MM.1S (cell line): ENCODE measurements around the gene DIP2B.

ENCODE experiments used
- DNase-seq: peaks from one replicate; pipeline ENCODE4 v3.0.0-alpha.2; 2015
- H2AFZ ChIP-seq: fragments of 300-600 bp; sonication (generic); 2 replicates; pipeline ENCODE4 v1.6.0; 2016; ENCODE audit warnings: antibody characterized with exemption, low read length
- H3F3A ChIP-seq: fragments of 300-600 bp; sonication (generic); 2 replicates; pipeline ENCODE4 v1.6.1; 2016; ENCODE audit warnings: mild to moderate bottlenecking, antibody characterized with exemption, low read length, moderate library complexity, mixed read lengths; ENCODE audit not compliant: insufficient read depth
- H3K27ac ChIP-seq: fragments of 300-600 bp; sonication (generic); 2 replicates; pipeline ENCODE4 v1.5.1; 2016; ENCODE audit warnings: mild to moderate bottlenecking, low read length
- H3K27me3 ChIP-seq: fragments of 300-600 bp; sonication (generic); replicated peaks from 2 replicates; pipeline ENCODE4 v1.6.0; 2016; ENCODE audit warnings: low read length; ENCODE audit not compliant: insufficient read depth
- H3K36me3 ChIP-seq: fragments of 300-600 bp; sonication (generic); replicated peaks from 2 replicates; pipeline ENCODE4 v1.6.1; 2016; ENCODE audit warnings: mild to moderate bottlenecking, low read length, mixed read lengths; ENCODE audit not compliant: insufficient read depth
- H3K4me1 ChIP-seq: fragments of 300-600 bp; sonication (generic); 2 replicates; pipeline ENCODE4 v1.6.1; 2016; ENCODE audit warnings: low read length, mixed read lengths
- H3K4me2 ChIP-seq: fragments of 300-600 bp; sonication (generic); 2 replicates; pipeline ENCODE4 v1.6.0; 2016; ENCODE audit warnings: low read depth, low read length
- H3K4me3 ChIP-seq: fragments of 300-600 bp; sonication (generic); 2 replicates; pipeline ENCODE4 v1.5.1; 2016; ENCODE audit warnings: low read length, mixed read lengths
- H3K79me2 ChIP-seq: fragments of 300-600 bp; sonication (generic); 2 replicates; pipeline ENCODE4 v1.6.1; 2016; ENCODE audit warnings: mixed run types, low read length, mixed read lengths
- H3K9ac ChIP-seq: fragments of 300-600 bp; sonication (generic); 2 replicates; pipeline ENCODE4 v1.6.1; 2016; ENCODE audit warnings: low read length, mixed read lengths
- H3K9me2 ChIP-seq: fragments of 300-600 bp; sonication (generic); replicated peaks from 2 replicates; pipeline ENCODE4 v1.6.1; 2016; ENCODE audit warnings: mild to moderate bottlenecking, low read length, mixed read lengths; ENCODE audit not compliant: insufficient read depth
- H3K9me3 ChIP-seq: fragments of 300-600 bp; sonication (generic); replicated peaks from 2 replicates; pipeline ENCODE4 v1.6.1; 2016; ENCODE audit warnings: mild to moderate bottlenecking, low read length, mixed read lengths; ENCODE audit not compliant: insufficient read depth
- H4K20me1 ChIP-seq: fragments of 300-600 bp; sonication (generic); 2 replicates; pipeline ENCODE4 v1.6.1; 2016; ENCODE audit warnings: mild to moderate bottlenecking, low read length, moderate library complexity, mixed read lengths; ENCODE audit not compliant: insufficient read depth
- EZH2 ChIP-seq: fragments of 300-600 bp; sonication (generic); optimal IDR thresholded peaks from 2 replicates; pipeline ENCODE3; 2017; ENCODE audit warnings: low read depth, mild to moderate bottlenecking, antibody characterized with exemption, low read length, mixed read lengths
- EZH2phosphoT487 ChIP-seq: fragments of 300-600 bp; sonication (generic); IDR thresholded peaks from 2 replicates; pipeline ENCODE4 v1.6.1; 2018; ENCODE audit warnings: antibody characterized with exemption, low read length
- TF ChIP-seq, protein P1 (sequence below): fragments of 300-600 bp; sonication (generic); IDR thresholded peaks from 2 replicates; pipeline ENCODE4 v1.5.1; 2016; ENCODE audit warnings: antibody characterized with exemption, low read length, mixed read lengths

Gene DIP2B

GRCh38 chr12:50699154-50699553 lies 194.4 kb downstream of the DIP2B start:
- Histone ChIP-seq H3F3A (no peaks in the 10 kb centered on the region), H3K27me3 (no peaks in the 10 kb centered on the region), H3K79me2 (no peaks in the 10 kb centered on the region), H4K20me1 (no peaks in the 10 kb centered on the region), H3K9me3 (no peaks in the 10 kb centered on the region), H3K4me2 (no peak overlapping the region), H3K9me2 (no peaks in the 10 kb centered on the region), H3K4me3 (no peak overlapping the region), H2AFZ (no peak overlapping the region), H3K27ac (no peak overlapping the region), H3K36me3 (no peaks in the 10 kb centered on the region; the same call in 1 of the 2 replicates), H3K9ac (no peak overlapping the region), H3K4me1 (no peaks in the 10 kb centered on the region)
- DNase-seq = no peak
- no peak for TF ChIP-seq EZH2phosphoT487
- TF ChIP-seq EZH2 = no peak

GRCh38 chr12:50699940-50700339 lies 195.2 kb downstream of the DIP2B start:
- Histone ChIP-seq H3K9me2 (no peaks in the 10 kb centered on the region), H3K9me3 (no peaks in the 10 kb centered on the region), H3K4me3 (no peak overlapping the region), H3K36me3 (no peaks in the 10 kb centered on the region; the same call in 1 of the 2 replicates), H2AFZ (no peak overlapping the region), H3F3A (no peaks in the 10 kb centered on the region), H3K9ac (no peak overlapping the region), H3K27ac (no peak overlapping the region), H4K20me1 (no peaks in the 10 kb centered on the region), H3K27me3 (no peaks in the 10 kb centered on the region), H3K4me1 (no peaks in the 10 kb centered on the region), H3K4me2 (no peak overlapping the region), H3K79me2 (no peaks in the 10 kb centered on the region)
- DNase-seq = no peak
- no peak for TF ChIP-seq EZH2
- TF ChIP-seq EZH2phosphoT487 = no peak
- TF ChIP-seq, protein P1, sequence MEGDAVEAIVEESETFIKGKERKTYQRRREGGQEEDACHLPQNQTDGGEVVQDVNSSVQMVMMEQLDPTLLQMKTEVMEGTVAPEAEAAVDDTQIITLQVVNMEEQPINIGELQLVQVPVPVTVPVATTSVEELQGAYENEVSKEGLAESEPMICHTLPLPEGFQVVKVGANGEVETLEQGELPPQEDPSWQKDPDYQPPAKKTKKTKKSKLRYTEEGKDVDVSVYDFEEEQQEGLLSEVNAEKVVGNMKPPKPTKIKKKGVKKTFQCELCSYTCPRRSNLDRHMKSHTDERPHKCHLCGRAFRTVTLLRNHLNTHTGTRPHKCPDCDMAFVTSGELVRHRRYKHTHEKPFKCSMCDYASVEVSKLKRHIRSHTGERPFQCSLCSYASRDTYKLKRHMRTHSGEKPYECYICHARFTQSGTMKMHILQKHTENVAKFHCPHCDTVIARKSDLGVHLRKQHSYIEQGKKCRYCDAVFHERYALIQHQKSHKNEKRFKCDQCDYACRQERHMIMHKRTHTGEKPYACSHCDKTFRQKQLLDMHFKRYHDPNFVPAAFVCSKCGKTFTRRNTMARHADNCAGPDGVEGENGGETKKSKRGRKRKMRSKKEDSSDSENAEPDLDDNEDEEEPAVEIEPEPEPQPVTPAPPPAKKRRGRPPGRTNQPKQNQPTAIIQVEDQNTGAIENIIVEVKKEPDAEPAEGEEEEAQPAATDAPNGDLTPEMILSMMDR = no peak

GRCh38 chr12:50706606-50707005 lies 201.8 kb downstream of the DIP2B start:
- H3K9me2 ChIP-seq = no peaks in the 10 kb centered on the region
- no peaks in the 10 kb centered on the region for H3K79me2 ChIP-seq
- no peak overlapping the region for H3K4me3 ChIP-seq
- no peak overlapping the region for H3K9ac ChIP-seq
- no peaks in the 10 kb centered on the region for H4K20me1 ChIP-seq
- H3K4me2 ChIP-seq = no peak overlapping the region
- no peaks in the 10 kb centered on the region for H3K36me3 ChIP-seq
- H3K27ac ChIP-seq = no peak overlapping the region
- H3F3A ChIP-seq = no peaks in the 10 kb centered on the region
- no peak overlapping the region for H2AFZ ChIP-seq
- H3K27me3 ChIP-seq = no peaks in the 10 kb centered on the region
- TF ChIP-seq EZH2phosphoT487 (no peak), EZH2 (no peak)
- TF ChIP-seq, protein P1 = no peak
- H3K4me1 ChIP-seq = no peaks in the 10 kb centered on the region
- no peak for DNase-seq
- H3K9me3 ChIP-seq = no peaks in the 10 kb centered on the region

GRCh38 chr12:50707396-50707795 lies 202.6 kb downstream of the DIP2B start:
- TF ChIP-seq EZH2phosphoT487 (no peak), EZH2 (no peak)
- TF ChIP-seq, protein P1 = no peak
- Histone ChIP-seq H3K4me3 (no peak overlapping the region), H3K9me2 (no peaks in the 10 kb centered on the region), H3K27me3 (no peaks in the 10 kb centered on the region), H3K9me3 (no peaks in the 10 kb centered on the region), H3K4me1 (no peaks in the 10 kb centered on the region), H4K20me1 (no peaks in the 10 kb centered on the region), H3F3A (no peaks in the 10 kb centered on the region), H3K36me3 (no peaks in the 10 kb centered on the region), H3K9ac (no peak overlapping the region), H3K4me2 (no peak overlapping the region), H2AFZ (no peak overlapping the region), H3K79me2 (no peaks in the 10 kb centered on the region), H3K27ac (no peak overlapping the region)
- DNase-seq = no peak
